Measurements from ENCODE around the gene FNBP1L. TPM values are rescaled to one million over a fixed set of nuclear protein-coding genes. Genes with fewer than 3 reads are reported as not detected.

The FNBP1L gene
- total and polyA plus RNA-seq, 2 donors from 2014 or later = 32.7 to 57.3 TPM

DNA sequence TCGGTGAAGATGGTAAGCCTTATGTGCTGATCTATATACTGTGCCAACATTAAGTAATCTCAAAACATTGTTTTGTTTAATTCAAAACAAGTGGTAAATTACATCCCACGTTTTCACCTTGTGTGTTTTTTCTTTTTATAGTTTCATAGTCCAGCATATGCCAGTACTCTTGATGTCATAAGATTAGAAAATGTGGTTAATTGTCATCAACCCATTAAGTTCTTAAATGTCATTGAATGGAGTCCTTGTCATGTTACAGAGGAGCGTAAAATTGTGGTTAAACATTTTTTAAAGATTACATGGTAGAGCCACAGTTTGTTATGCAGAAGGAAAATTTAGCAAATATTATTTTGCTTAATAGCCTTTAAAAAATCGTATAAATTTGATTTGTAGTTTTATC is 93.1 kb downstream of the FNBP1L start:
- FAIRE-seq = no peak
- Histone ChIP-seq H3K4me1 (ENCODE audit: control insufficient read depth in 2 of 3, insufficient read depth in 2 of 3, low read depth in 1 of 3, low read length in 3 of 3) (no peaks in the 10 kb centered on the region), H3K9me3 (ENCODE audit: control insufficient read depth in 2 of 3, insufficient read depth in 1 of 3, low read length in 3 of 3) (no peaks in the 10 kb centered on the region), H3K27ac (ENCODE audit: low read depth in 2 of 2, low read length in 2 of 2) (no peak overlapping the region), H3K36me3 (ENCODE audit: control insufficient read depth in 2 of 3, insufficient read depth in 3 of 3, low read length in 3 of 3) (peaks cover 0 to 3% (median 0%) of the 10 kb centered on the region in 3 donors), H3K9ac (ENCODE audit: low read length in 3 of 3) (no peak overlapping the region), H3K4me3 (ENCODE audit: low read length in 3 of 3) (no peak overlapping the region), H3K27me3 (ENCODE audit: control insufficient read depth, insufficient read depth, low read length) (no peaks in the 10 kb centered on the region)
- DNase-seq = no peak
- TF ChIP-seq, protein P1, sequence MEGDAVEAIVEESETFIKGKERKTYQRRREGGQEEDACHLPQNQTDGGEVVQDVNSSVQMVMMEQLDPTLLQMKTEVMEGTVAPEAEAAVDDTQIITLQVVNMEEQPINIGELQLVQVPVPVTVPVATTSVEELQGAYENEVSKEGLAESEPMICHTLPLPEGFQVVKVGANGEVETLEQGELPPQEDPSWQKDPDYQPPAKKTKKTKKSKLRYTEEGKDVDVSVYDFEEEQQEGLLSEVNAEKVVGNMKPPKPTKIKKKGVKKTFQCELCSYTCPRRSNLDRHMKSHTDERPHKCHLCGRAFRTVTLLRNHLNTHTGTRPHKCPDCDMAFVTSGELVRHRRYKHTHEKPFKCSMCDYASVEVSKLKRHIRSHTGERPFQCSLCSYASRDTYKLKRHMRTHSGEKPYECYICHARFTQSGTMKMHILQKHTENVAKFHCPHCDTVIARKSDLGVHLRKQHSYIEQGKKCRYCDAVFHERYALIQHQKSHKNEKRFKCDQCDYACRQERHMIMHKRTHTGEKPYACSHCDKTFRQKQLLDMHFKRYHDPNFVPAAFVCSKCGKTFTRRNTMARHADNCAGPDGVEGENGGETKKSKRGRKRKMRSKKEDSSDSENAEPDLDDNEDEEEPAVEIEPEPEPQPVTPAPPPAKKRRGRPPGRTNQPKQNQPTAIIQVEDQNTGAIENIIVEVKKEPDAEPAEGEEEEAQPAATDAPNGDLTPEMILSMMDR (IDR thresholded peaks at IDR 0.05; ENCODE audit: borderline replicate concordance, extremely low read depth, insufficient read depth) = no peak
- intact Hi-C loops (cut with DNase I) = no loop called here

- intact Hi-C loops (cut with DNase I) = no loop called here
- Histone ChIP-seq H3K27ac (ENCODE audit: low read depth in 2 of 2, low read length in 2 of 2) (no peak overlapping the region), H3K36me3 (ENCODE audit: control insufficient read depth in 2 of 3, insufficient read depth in 3 of 3, low read length in 3 of 3) (peaks cover 0 to 6% (median 3%) of the 10 kb centered on the region in 3 donors), H3K4me1 (ENCODE audit: control insufficient read depth in 2 of 3, insufficient read depth in 2 of 3, low read depth in 1 of 3, low read length in 3 of 3) (no peaks in the 10 kb centered on the region), H3K27me3 (ENCODE audit: control insufficient read depth, insufficient read depth, low read length) (no peaks in the 10 kb centered on the region), H3K9me3 (ENCODE audit: control insufficient read depth in 2 of 3, insufficient read depth in 1 of 3, low read length in 3 of 3) (no peaks in the 10 kb centered on the region), H3K4me3 (ENCODE audit: low read length in 3 of 3) (no peak overlapping the region), H3K9ac (ENCODE audit: low read length in 3 of 3) (no peak overlapping the region)
- TF ChIP-seq, protein P1 (IDR thresholded peaks at IDR 0.05; ENCODE audit: borderline replicate concordance, extremely low read depth, insufficient read depth) = no peak
- DNase-seq (no peak), FAIRE-seq (no peak)
Observed at GRCh38 chr1:93542398-93542797, 94.5 kb downstream of the FNBP1L start.

- no peaks in the 10 kb centered on the region for H3K27me3 ChIP-seq (ENCODE audit: control insufficient read depth, insufficient read depth, low read length)
- H3K9me3 ChIP-seq (ENCODE audit: control insufficient read depth in 2 of 3, insufficient read depth in 1 of 3, low read length in 3 of 3) = no peaks in the 10 kb centered on the region
- peaks cover 3 to 23% (median 17%) of the 10 kb centered on the region in 3 donors for H3K36me3 ChIP-seq (ENCODE audit: control insufficient read depth in 2 of 3, insufficient read depth in 3 of 3, low read length in 3 of 3)
- TF ChIP-seq, protein P1 (IDR thresholded peaks at IDR 0.05; ENCODE audit: borderline replicate concordance, extremely low read depth, insufficient read depth) = no peak
- no peaks in the 10 kb centered on the region for H3K4me1 ChIP-seq (ENCODE audit: control insufficient read depth in 2 of 3, insufficient read depth in 2 of 3, low read depth in 1 of 3, low read length in 3 of 3)
- DNase-seq (no peak), FAIRE-seq (no peak)
- intact Hi-C loops (cut with DNase I) = no loop called here
- no peak overlapping the region for H3K4me3 ChIP-seq (ENCODE audit: low read length in 3 of 3)
- no peak overlapping the region for H3K27ac ChIP-seq (ENCODE audit: low read depth in 2 of 2, low read length in 2 of 2)
- H3K9ac ChIP-seq (ENCODE audit: low read length in 3 of 3) = no peak overlapping the region
Observed at GRCh38 chr1:93546162-93546863, 98.4 kb downstream of the FNBP1L start.

All from kidney (tissue), 14 donors.